GM23248 (cell line): Measurements from ENCODE around the gene CADM3. TPM values are rescaled to one million over a fixed set of nuclear protein-coding genes. Genes with fewer than 3 reads are reported as not detected.
A peak's percentile ranks its signal among the peaks of the same experiment; 100 is the strongest.

ENCODE experiments used
- DNase-seq: peaks from one replicate; pipeline ENCODE4 v3.0.0-alpha.2; 2015
- H2AFZ ChIP-seq: fragments of 200-600 bp; sonication (generic); 2 replicates; pipeline ENCODE4 v1.6.1; 2016; ENCODE audit warnings: antibody characterized with exemption
- H3F3A ChIP-seq: fragments of 200-600 bp; sonication (generic); 2 replicates; pipeline ENCODE4 v1.6.1; 2016; ENCODE audit warnings: mild to moderate bottlenecking, antibody characterized with exemption, mixed run types; ENCODE audit not compliant: insufficient read depth
- H3K27ac ChIP-seq: fragments of 200-600 bp; sonication (generic); 2 replicates; pipeline ENCODE4 v1.5.1; 2016; ENCODE audit warnings: mild to moderate bottlenecking
- H3K27me3 ChIP-seq: fragments of 200-600 bp; sonication (generic); replicated peaks from 2 replicates; pipeline ENCODE4 v1.6.1; 2016; ENCODE audit warnings: mild to moderate bottlenecking; ENCODE audit not compliant: insufficient read depth
- H3K36me3 ChIP-seq: fragments of 200-600 bp; sonication (generic); 2 replicates; pipeline ENCODE4 v1.6.1; 2016; ENCODE audit warnings: low read depth, mild to moderate bottlenecking
- H3K4me1 ChIP-seq: fragments of 200-600 bp; sonication (generic); 2 replicates; pipeline ENCODE4 v1.6.1; 2016; ENCODE audit warnings: mild to moderate bottlenecking; ENCODE audit not compliant: insufficient read depth
- H3K4me2 ChIP-seq: fragments of 200-600 bp; sonication (generic); one replicate; pipeline ENCODE4 v1.6.1; 2016; ENCODE audit warnings: mild to moderate bottlenecking; ENCODE audit not compliant: unreplicated experiment
- H3K4me3 ChIP-seq: fragments of 200-600 bp; sonication (generic); 2 replicates; pipeline ENCODE4 v1.5.1; 2016; ENCODE audit warnings: mild to moderate bottlenecking
- H3K79me2 ChIP-seq: fragments of 200-600 bp; sonication (generic); 2 replicates; pipeline ENCODE4 v1.6.1; 2016; ENCODE audit warnings: mild to moderate bottlenecking; ENCODE audit not compliant: insufficient read depth
- H3K9ac ChIP-seq: fragments of 200-600 bp; sonication (generic); 2 replicates; pipeline ENCODE4 v1.6.1; 2016; ENCODE audit warnings: mild to moderate bottlenecking
- H3K9me2 ChIP-seq: fragments of 200-600 bp; sonication (generic); 2 replicates; pipeline ENCODE4 v1.6.1; 2016; ENCODE audit warnings: mixed run types, mild to moderate bottlenecking, moderate library complexity; ENCODE audit not compliant: insufficient read depth
- H3K9me3 ChIP-seq: fragments of 200-600 bp; sonication (generic); one replicate; pipeline ENCODE4 v1.6.1; 2017; ENCODE audit warnings: low read depth
- H4K20me1 ChIP-seq: fragments of 200-600 bp; sonication (generic); 2 replicates; pipeline ENCODE4 v1.6.0; 2016; ENCODE audit not compliant: insufficient read depth
- EZH2 ChIP-seq: fragments of 200-600 bp; sonication (generic); IDR thresholded peaks from 2 replicates; pipeline ENCODE4 v1.6.1; 2018; ENCODE audit warnings: antibody characterized with exemption, mild to moderate bottlenecking; ENCODE audit not compliant: insufficient read depth, poor library complexity, severe bottlenecking
- EZH2phosphoT487 ChIP-seq: fragments of 200-600 bp; sonication (generic); IDR thresholded peaks from 2 replicates; pipeline ENCODE4 v1.6.1; 2018; ENCODE audit warnings: antibody characterized with exemption, moderate library complexity, mild to moderate bottlenecking, low read depth; ENCODE audit not compliant: insufficient read depth
- whole genome bisulfite sequencing, 2 experiments: methylation state at CpG; one replicate each; pipeline ENCODE4 v1.1.6; 2015 to 2017; ENCODE audit warnings: low lambda C conversion rate in 2 of 2, low coverage in 1 of 2; ENCODE audit errors: missing lambda C conversion rate in 2 of 2; 5-methylcytosine and 5-hydroxymethylcytosine counted together
- in situ Hi-C: fragments of 300-500 bp; cut with MboI; formaldehyde crosslinking; loops from 2 replicates; pipeline ENCODE4 v1.15.0; 2020
- polyA plus RNA-seq: library from polyadenylated mRNA; unstranded; fragments of >200 nt; fragmentation: Nextera tagmentation; extraction: Ambion mirVana; gene quantifications from 2 replicates; pipeline ENCODE4 v1.2.1, GENCODE V29; 2016
- total RNA-seq: library from RNA; depleted of rRNA; stranded (reverse); fragments of >200 nt; shearing (Covaris generic); gene quantifications from 2 replicates; pipeline ENCODE4 v1.2.3, GENCODE V29; 2014

The CADM3 gene
- total and polyA plus RNA-seq, 2 experiments from 2014 or later = not detected

- TF ChIP-seq EZH2phosphoT487 (no peak), EZH2 (no peak)
- H4K20me1 ChIP-seq = no peaks in the 10 kb centered on the region
- H3F3A ChIP-seq = no peaks in the 10 kb centered on the region
- no peak overlapping the region for H3K4me2 ChIP-seq
- no peaks in the 10 kb centered on the region for H3K9me3 ChIP-seq
- no peak overlapping the region for H3K27ac ChIP-seq
- H3K4me3 ChIP-seq = no peak overlapping the region
- in situ Hi-C loops = no loop called here
- H2AFZ ChIP-seq = no peak overlapping the region
- no peak for DNase-seq
- no peaks in the 10 kb centered on the region for H3K9me2 ChIP-seq
- no peak overlapping the region for H3K9ac ChIP-seq
- 24 to 30% methylated on average over 2 of the region's 2 CpGs for WGBS, 2 experiments
- H3K4me1 ChIP-seq = no peaks in the 10 kb centered on the region
- peaks cover 31% of the 10 kb centered on the region for H3K27me3 ChIP-seq
- H3K36me3 ChIP-seq = no peaks in the 10 kb centered on the region
- no peaks in the 10 kb centered on the region for H3K79me2 ChIP-seq
Observed at GRCh38 chr1:159190441-159190840, 19.0 kb downstream of the CADM3 start.

- Histone ChIP-seq H3K27ac (no peak overlapping the region), H3K27me3 (no peaks in the 10 kb centered on the region; the same call in 1 of the 2 replicates), H3K9me2 (no peaks in the 10 kb centered on the region), H2AFZ (no peak overlapping the region), H4K20me1 (no peaks in the 10 kb centered on the region), H3K79me2 (no peaks in the 10 kb centered on the region), H3K9me3 (no peaks in the 10 kb centered on the region), H3K4me1 (no peaks in the 10 kb centered on the region), H3F3A (no peaks in the 10 kb centered on the region), H3K4me3 (no peak overlapping the region), H3K4me2 (no peak overlapping the region), H3K36me3 (no peaks in the 10 kb centered on the region), H3K9ac (no peak overlapping the region)
- peak; percentile 34 for DNase-seq
- in situ Hi-C loops = loop anchor here (5.0 kb wide), 1 partner anchor 34 kb away; no protein-coding TSS in a partner anchor
- 24 to 33% methylated on average over 5 of the region's 5 CpGs for WGBS, 2 experiments
- TF ChIP-seq EZH2phosphoT487 (no peak), EZH2 (no peak)
Observed at GRCh38 chr1:159196543-159196942, 25.1 kb downstream of the CADM3 start.

GRCh38 chr1:159197561-159198557, 26.4 kb downstream of the CADM3 start:
- H3K79me2 ChIP-seq = no peaks in the 10 kb centered on the region
- no peak overlapping the region for H3K9ac ChIP-seq
- H3K9me2 ChIP-seq = no peaks in the 10 kb centered on the region
- in situ Hi-C loops = loop anchor here (5.0 kb wide), 1 partner anchor 36 kb away; no protein-coding TSS in a partner anchor
- no peak overlapping the region for H3K27ac ChIP-seq
- no peaks in the 10 kb centered on the region for H4K20me1 ChIP-seq
- no peaks in the 10 kb centered on the region; the same call in 1 of the 2 replicates for H3K27me3 ChIP-seq
- no peak overlapping the region for H3K4me2 ChIP-seq
- H3K4me1 ChIP-seq = no peaks in the 10 kb centered on the region
- DNase-seq = peak; percentile 84
- no peaks in the 10 kb centered on the region for H3F3A ChIP-seq
- H3K36me3 ChIP-seq = no peaks in the 10 kb centered on the region
- H2AFZ ChIP-seq = no peak overlapping the region
- no peak overlapping the region for H3K4me3 ChIP-seq
- no peaks in the 10 kb centered on the region for H3K9me3 ChIP-seq
- WGBS, 2 experiments = 24 to 27% methylated on average over 12 of the region's 12 CpGs
- TF ChIP-seq EZH2 (no peak), EZH2phosphoT487 (no peak)

GRCh38 chr1:159199901-159200300, 28.5 kb downstream of the CADM3 start:
- no peak overlapping the region for H2AFZ ChIP-seq
- TF ChIP-seq EZH2 = no peak
- TF ChIP-seq EZH2phosphoT487 = no peak
- H3K4me3 ChIP-seq = no peak overlapping the region
- no peaks in the 10 kb centered on the region for H3K36me3 ChIP-seq
- H3K27ac ChIP-seq = no peak overlapping the region
- in situ Hi-C loops = loop anchor here (5.0 kb wide), 1 partner anchor 38 kb away; no protein-coding TSS in a partner anchor
- H3K9ac ChIP-seq = no peak overlapping the region
- H3F3A ChIP-seq = no peaks in the 10 kb centered on the region
- no peaks in the 10 kb centered on the region for H3K79me2 ChIP-seq
- H3K9me2 ChIP-seq = no peaks in the 10 kb centered on the region
- H3K4me2 ChIP-seq = no peak overlapping the region
- no peaks in the 10 kb centered on the region for H3K9me3 ChIP-seq
- H4K20me1 ChIP-seq = no peaks in the 10 kb centered on the region
- peaks cover 2% of the 10 kb centered on the region for H3K27me3 ChIP-seq
- no peaks in the 10 kb centered on the region for H3K4me1 ChIP-seq
- DNase-seq = no peak
- WGBS, 2 experiments = 53 to 58% methylated on average over 5 of the region's 5 CpGs
